Stimulated activated naive CD8-positive, alpha-beta T cell treated with anti-CD3 and anti-CD28 coated beads, Interleukin-15, amount 100 ng/mL, for 72 hours (primary cell): ENCODE data around the gene TSPAN32.

Experiments used
- ATAC-seq: fragments of 150-1000 bp; cut with Tn5 transposase; 2 replicates; pipeline ENCODE4 v1.10.0; 2021; ENCODE audit warnings: mild to moderate bottlenecking, moderate library complexity
- DNase-seq, 2 donors: peaks; one replicate each; pipeline ENCODE4 v3.0.0; 2021 to 2022
- H3K27ac Mint-ChIP-seq, 2 donors: one replicate each; pipeline ENCODE4 v1.8.0; 2022; ENCODE audit warnings: mild to moderate bottlenecking in 2 of 2, mixed read lengths in 2 of 2, moderate library complexity in 2 of 2
- H3K27me3 Mint-ChIP-seq: one replicate; pipeline ENCODE4 v1.8.0; 2022; ENCODE audit warnings: mixed read lengths
- H3K4me1 Mint-ChIP-seq: one replicate; pipeline ENCODE4 v1.8.0; 2022; ENCODE audit warnings: mild to moderate bottlenecking, mixed read lengths
- H3K4me3 Mint-ChIP-seq, 2 donors: one replicate each; pipeline ENCODE4 v1.8.0; 2022; ENCODE audit warnings: mild to moderate bottlenecking in 2 of 2, mixed read lengths in 2 of 2, moderate library complexity in 1 of 2
- H3K9me3 Mint-ChIP-seq, 2 donors: one replicate each; pipeline ENCODE4 v1.8.0; 2022; ENCODE audit warnings: mixed read lengths in 2 of 2

Gene TSPAN32

GRCh38 chr11:2313051-2313951, 11.5 kb downstream of the TSPAN32 start:
- Mint-ChIP-seq H3K27me3 (no peaks in the 10 kb centered on the region), H3K4me1 (peaks cover 56% of the 10 kb centered on the region), H3K27ac (no peak overlapping the region), H3K4me3 (no peak overlapping the region), H3K9me3 (no peaks in the 10 kb centered on the region)
- DNase-seq (no peak), ATAC-seq (no peak)

- Mint-ChIP-seq H3K4me3 (no peak overlapping the region), H3K9me3 (no peaks in the 10 kb centered on the region), H3K4me1 (peaks cover 56% of the 10 kb centered on the region), H3K27me3 (no peaks in the 10 kb centered on the region), H3K27ac (no peak overlapping the region)
- DNase-seq (no peak), ATAC-seq (no peak)
Measured at GRCh38 chr11:2314136-2314524, 12.3 kb downstream of the TSPAN32 start.

- no peaks in the 10 kb centered on the region for H3K9me3 Mint-ChIP-seq
- H3K4me1 Mint-ChIP-seq, result peaks cover 56% of the 10 kb centered on the region
- no peak overlapping the region for H3K4me3 Mint-ChIP-seq
- no peak for DNase-seq
- ATAC-seq, result no peak
- no peaks in the 10 kb centered on the region for H3K27me3 Mint-ChIP-seq
- H3K27ac Mint-ChIP-seq, result peak overlapping the region in 1 of 2 donors; percentile 74
Measured at GRCh38 chr11:2314525-2315394, 12.9 kb downstream of the TSPAN32 start.

- no peaks in the 10 kb centered on the region for H3K27me3 Mint-ChIP-seq
- no peaks in the 10 kb centered on the region for H3K9me3 Mint-ChIP-seq
- DNase-seq, result no peak
- peaks cover 56% of the 10 kb centered on the region for H3K4me1 Mint-ChIP-seq
- no peak overlapping the region for H3K4me3 Mint-ChIP-seq
- no peak for ATAC-seq
- H3K27ac Mint-ChIP-seq, result peak overlapping the region in 1 of 2 donors; percentile 34
Measured at GRCh38 chr11:2315395-2316168, 13.8 kb downstream of the TSPAN32 start.

GRCh38 chr11:2316169-2316962, 14.6 kb downstream of the TSPAN32 start:
- DNase-seq (no peak), ATAC-seq (peak; percentile 37)
- H3K27ac Mint-ChIP-seq, result peak overlapping the region in 1 of 2 donors; percentile 59
- peaks cover 51% of the 10 kb centered on the region for H3K4me1 Mint-ChIP-seq
- no peak overlapping the region for H3K4me3 Mint-ChIP-seq
- H3K9me3 Mint-ChIP-seq, result no peaks in the 10 kb centered on the region
- H3K27me3 Mint-ChIP-seq, result no peaks in the 10 kb centered on the region

- H3K27me3 Mint-ChIP-seq, result no peaks in the 10 kb centered on the region
- H3K4me3 Mint-ChIP-seq, result no peak overlapping the region
- no peaks in the 10 kb centered on the region for H3K9me3 Mint-ChIP-seq
- peaks cover 45% of the 10 kb centered on the region for H3K4me1 Mint-ChIP-seq
- no peak for DNase-seq
- H3K27ac Mint-ChIP-seq, result no peak overlapping the region
- ATAC-seq, result no peak
Measured at GRCh38 chr11:2316963-2317244, 15.1 kb downstream of the TSPAN32 start.

GRCh38 chr11:2317354-2318050, 15.7 kb downstream of the TSPAN32 start:
- Mint-ChIP-seq H3K27me3 (no peaks in the 10 kb centered on the region), H3K27ac (no peak overlapping the region), H3K4me3 (no peak overlapping the region), H3K4me1 (peaks cover 39% of the 10 kb centered on the region), H3K9me3 (no peaks in the 10 kb centered on the region)
- no peak for ATAC-seq
- DNase-seq, result no peak

GRCh38 chr11:2318123-2318522, 16.3 kb downstream of the TSPAN32 start:
- Mint-ChIP-seq H3K27ac (no peak overlapping the region), H3K27me3 (no peaks in the 10 kb centered on the region), H3K9me3 (no peaks in the 10 kb centered on the region), H3K4me1 (peaks cover 34% of the 10 kb centered on the region), H3K4me3 (no peak overlapping the region)
- DNase-seq (no peak), ATAC-seq (no peak)

GRCh38 chr11:2318707-2319106, 16.9 kb downstream of the TSPAN32 start:
- Mint-ChIP-seq H3K4me3 (no peak overlapping the region), H3K27me3 (no peaks in the 10 kb centered on the region), H3K4me1 (peaks cover 29% of the 10 kb centered on the region), H3K27ac (no peak overlapping the region), H3K9me3 (no peaks in the 10 kb centered on the region)
- DNase-seq (no peak), ATAC-seq (no peak)

- ATAC-seq (no peak), DNase-seq (no peak)
- peaks cover 20% of the 10 kb centered on the region for H3K4me1 Mint-ChIP-seq
- peaks cover under 1% of the 10 kb centered on the region for H3K27me3 Mint-ChIP-seq
- no peaks in the 10 kb centered on the region for H3K9me3 Mint-ChIP-seq
- H3K27ac Mint-ChIP-seq, result no peak overlapping the region
- H3K4me3 Mint-ChIP-seq, result no peak overlapping the region
Measured at GRCh38 chr11:2319791-2320472, 18.1 kb downstream of the TSPAN32 start.

GRCh38 chr11:2320568-2321310, 18.9 kb downstream of the TSPAN32 start:
- ATAC-seq (peak; percentile 26), DNase-seq (no peak)
- H3K27ac Mint-ChIP-seq, result no peak overlapping the region
- no peak overlapping the region for H3K4me3 Mint-ChIP-seq
- H3K4me1 Mint-ChIP-seq, result peaks cover 14% of the 10 kb centered on the region
- peaks cover 9% of the 10 kb centered on the region for H3K27me3 Mint-ChIP-seq
- H3K9me3 Mint-ChIP-seq, result no peaks in the 10 kb centered on the region

GRCh38 chr11:2321311-2321683, 19.5 kb downstream of the TSPAN32 start:
- H3K9me3 Mint-ChIP-seq, result no peaks in the 10 kb centered on the region
- peaks cover 14% of the 10 kb centered on the region for H3K27me3 Mint-ChIP-seq
- ATAC-seq (no peak), DNase-seq (no peak)
- H3K4me3 Mint-ChIP-seq, result no peak overlapping the region
- peak overlapping the region in 1 of 2 donors; percentile 28 for H3K27ac Mint-ChIP-seq
- H3K4me1 Mint-ChIP-seq, result peaks cover 12% of the 10 kb centered on the region

- no peaks in the 10 kb centered on the region for H3K9me3 Mint-ChIP-seq
- no peak for ATAC-seq
- no peaks in the 10 kb centered on the region for H3K4me1 Mint-ChIP-seq
- no peak overlapping the region for H3K27ac Mint-ChIP-seq
- no peak overlapping the region for H3K4me3 Mint-ChIP-seq
- H3K27me3 Mint-ChIP-seq, result peaks cover 39% of the 10 kb centered on the region
- no peak for DNase-seq
Measured at GRCh38 chr11:2325123-2325522, 23.3 kb downstream of the TSPAN32 start.
